ENCODE results near the gene POLG.

POLG gene

DNA sequence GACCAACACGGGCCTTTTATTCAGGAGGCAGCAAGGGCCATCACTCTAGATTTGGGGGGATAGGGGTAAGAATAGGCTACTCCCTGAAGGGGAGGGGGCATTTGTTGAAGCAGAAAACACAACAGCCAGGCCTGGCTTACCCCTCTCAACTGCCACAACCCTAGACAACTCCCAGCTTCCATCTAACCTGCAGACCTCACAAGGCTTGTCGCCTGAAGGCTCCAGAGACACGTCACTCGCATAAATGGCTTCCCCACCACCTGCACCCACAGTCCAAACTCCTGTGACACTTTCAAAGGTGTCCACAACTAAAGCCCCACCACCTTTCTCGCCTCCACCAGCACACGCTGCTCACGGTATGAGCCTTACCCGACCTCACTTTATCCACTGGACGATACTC is 14.9 kb downstream of the POLG start:
- Histone ChIP-seq H3K27ac (ENCODE audit: low read length) (no peak overlapping the region), H3K4me3 (ENCODE audit: low read length) (no peak overlapping the region), H3K4me1 (ENCODE audit: insufficient read depth, low read length) (no peaks in the 10 kb centered on the region), H3K9me3 (ENCODE audit: insufficient read depth, low read depth, low read length) (no peaks in the 10 kb centered on the region), H3K9ac (ENCODE audit: low read depth, low read length) (no peak overlapping the region), H3K36me3 (ENCODE audit: insufficient read depth, low read depth, low read length) (peaks cover 100% of the 10 kb centered on the region), H3K27me3 (ENCODE audit: insufficient read depth, low read length) (no peaks in the 10 kb centered on the region)

DNA sequence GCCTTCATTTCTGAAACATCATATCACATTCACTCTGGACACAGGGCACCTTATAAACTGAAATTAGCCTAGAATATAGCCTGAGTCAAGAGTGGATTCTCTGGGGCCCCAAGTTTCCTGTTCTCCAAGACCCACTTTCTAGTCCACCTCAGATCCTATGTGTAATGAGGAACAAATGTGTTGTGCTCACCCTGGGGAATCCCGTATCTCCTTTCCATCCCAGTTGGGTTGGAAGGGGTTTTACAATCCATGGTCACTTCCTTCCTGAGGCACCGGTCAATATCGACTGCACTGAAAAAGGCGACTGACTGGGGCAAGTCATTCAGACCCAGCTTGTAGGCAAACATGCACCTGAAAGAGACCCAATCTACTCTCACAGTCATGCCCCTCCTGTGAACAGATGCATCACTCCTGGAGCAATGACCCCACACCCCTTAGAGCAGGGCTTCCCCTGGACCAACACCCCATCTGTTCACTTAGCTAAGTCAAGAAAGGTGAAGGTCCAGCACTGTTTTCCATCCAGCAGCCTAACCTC is 17.4 kb downstream of the POLG start:
- Histone ChIP-seq H3K36me3 (ENCODE audit: insufficient read depth, low read depth, low read length) (peaks cover 99% of the 10 kb centered on the region), H3K4me1 (ENCODE audit: insufficient read depth, low read length) (no peaks in the 10 kb centered on the region)

DNA sequence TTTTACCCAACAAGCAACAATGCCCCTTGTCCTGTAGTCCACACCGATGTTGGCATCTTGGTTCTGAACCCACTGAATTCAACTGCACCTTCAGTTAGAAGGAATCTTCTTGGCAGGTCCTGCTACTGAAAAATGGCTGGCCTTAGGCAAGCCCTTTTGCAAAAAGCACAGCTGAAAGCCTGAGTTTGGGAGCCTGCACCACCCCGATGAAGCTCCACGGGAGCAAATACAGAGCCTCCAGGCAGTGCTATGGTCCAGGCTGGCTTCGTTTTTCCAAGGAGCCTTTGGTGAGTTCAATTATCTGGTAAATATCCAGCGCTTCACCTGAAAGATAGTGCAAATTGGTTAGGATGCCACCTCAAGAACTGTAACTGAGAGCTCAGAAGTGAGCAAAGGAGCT is 18.1 kb downstream of the POLG start:
- Histone ChIP-seq H3K27me3 (ENCODE audit: insufficient read depth, low read length) (no peaks in the 10 kb centered on the region), H3K27ac (ENCODE audit: low read length) (no peak overlapping the region), H3K9me3 (ENCODE audit: insufficient read depth, low read depth, low read length) (no peaks in the 10 kb centered on the region), H3K36me3 (ENCODE audit: insufficient read depth, low read depth, low read length) (peaks cover 99% of the 10 kb centered on the region), H3K4me1 (ENCODE audit: insufficient read depth, low read length) (no peaks in the 10 kb centered on the region), H3K4me3 (ENCODE audit: low read length) (no peak overlapping the region), H3K9ac (ENCODE audit: low read depth, low read length) (no peak overlapping the region)

More for the DNA sequence above, 17.4 kb downstream of the POLG start:
- H3K9me3 ChIP-seq (ENCODE audit: insufficient read depth, low read depth, low read length), result no peaks in the 10 kb centered on the region
- no peak overlapping the region for H3K27ac ChIP-seq (ENCODE audit: low read length)
- no peaks in the 10 kb centered on the region for H3K27me3 ChIP-seq (ENCODE audit: insufficient read depth, low read length)
- no peak overlapping the region for H3K9ac ChIP-seq (ENCODE audit: low read depth, low read length)
- no peak overlapping the region for H3K4me3 ChIP-seq (ENCODE audit: low read length)

DNA sequence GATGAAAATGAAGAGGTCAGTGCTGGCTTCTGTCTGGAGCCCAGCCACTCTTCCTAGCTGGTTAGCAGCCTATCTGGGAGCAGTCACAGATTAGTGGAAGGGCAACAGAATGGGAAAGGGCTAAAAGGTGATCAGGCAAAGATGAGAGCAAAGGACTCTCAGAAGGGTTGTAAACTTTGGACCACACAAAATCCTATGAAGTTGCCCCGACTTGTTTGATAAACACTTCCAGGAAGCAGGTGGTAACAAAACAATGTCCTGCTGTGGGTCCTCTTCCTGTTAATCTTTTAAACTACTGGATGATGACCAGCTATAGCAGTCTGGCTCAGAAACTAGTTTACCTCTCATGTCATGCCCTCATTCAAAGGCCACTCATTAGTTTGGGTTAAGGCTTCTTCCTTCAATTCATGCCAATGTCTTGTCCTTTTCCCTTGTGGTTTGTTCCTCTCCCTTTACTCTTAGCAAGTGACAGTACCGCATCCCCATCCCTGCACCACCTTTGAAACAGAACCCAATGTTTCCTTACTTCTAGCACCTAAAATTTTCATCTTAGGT is 19.2 kb downstream of the POLG start:
- H3K4me1 ChIP-seq (ENCODE audit: insufficient read depth, low read length), result no peaks in the 10 kb centered on the region
- H3K27me3 ChIP-seq (ENCODE audit: insufficient read depth, low read length), result no peaks in the 10 kb centered on the region
- no peak overlapping the region for H3K27ac ChIP-seq (ENCODE audit: low read length)
- H3K9ac ChIP-seq (ENCODE audit: low read depth, low read length), result no peak overlapping the region
- peaks cover 94% of the 10 kb centered on the region for H3K36me3 ChIP-seq (ENCODE audit: insufficient read depth, low read depth, low read length)
- no peaks in the 10 kb centered on the region for H3K9me3 ChIP-seq (ENCODE audit: insufficient read depth, low read depth, low read length)
- no peak overlapping the region for H3K4me3 ChIP-seq (ENCODE audit: low read length)

DNA sequence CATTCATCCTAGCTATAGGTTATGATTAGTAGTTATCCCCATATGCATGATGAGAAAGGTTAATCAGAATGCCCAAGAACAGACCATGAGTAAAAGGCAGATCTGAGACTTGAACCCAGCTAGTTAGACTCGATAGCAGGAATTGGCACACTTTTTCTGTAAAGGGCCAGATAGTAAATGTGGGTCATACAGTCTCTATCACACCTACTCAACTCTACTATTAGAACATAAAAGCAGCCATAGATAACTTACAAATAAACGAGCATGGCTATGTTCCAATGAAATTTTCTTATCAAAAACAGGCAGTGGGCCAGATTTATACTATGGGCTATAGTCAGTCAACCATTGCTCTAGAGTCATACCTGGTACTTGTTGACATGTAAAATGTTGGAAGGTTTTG is 24.6 kb downstream of the POLG start:
- Histone ChIP-seq H3K4me3 (ENCODE audit: low read length) (no peak overlapping the region), H3K9me3 (ENCODE audit: insufficient read depth, low read depth, low read length) (no peaks in the 10 kb centered on the region), H3K36me3 (ENCODE audit: insufficient read depth, low read depth, low read length) (peaks cover 94% of the 10 kb centered on the region), H3K27me3 (ENCODE audit: insufficient read depth, low read length) (no peaks in the 10 kb centered on the region), H3K4me1 (ENCODE audit: insufficient read depth, low read length) (no peaks in the 10 kb centered on the region), H3K9ac (ENCODE audit: low read depth, low read length) (no peak overlapping the region), H3K27ac (ENCODE audit: low read length) (no peak overlapping the region)

DNA sequence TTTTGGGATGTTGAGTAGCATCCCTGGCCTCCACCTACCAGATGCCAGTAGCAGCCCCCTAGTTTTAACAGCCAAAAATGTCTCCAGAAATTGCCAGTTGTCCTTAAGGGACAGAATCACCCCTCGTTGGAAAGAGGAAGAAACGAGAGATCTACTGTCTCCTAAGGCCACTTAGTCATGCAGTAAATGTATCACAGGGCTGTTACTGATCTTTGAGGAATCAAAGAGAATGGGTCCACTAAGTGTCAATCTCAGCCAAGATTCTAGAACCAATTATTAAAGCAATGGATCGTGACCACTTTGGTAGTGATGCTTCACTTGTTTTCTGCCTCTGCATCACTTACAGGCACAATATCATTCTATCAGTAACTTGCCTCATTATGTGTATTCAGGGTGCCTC is 26.4 kb downstream of the POLG start:
- no peaks in the 10 kb centered on the region for H3K9me3 ChIP-seq (ENCODE audit: insufficient read depth, low read depth, low read length)
- no peak overlapping the region for H3K4me3 ChIP-seq (ENCODE audit: low read length)
- peaks cover 93% of the 10 kb centered on the region for H3K36me3 ChIP-seq (ENCODE audit: insufficient read depth, low read depth, low read length)
- no peak overlapping the region for H3K27ac ChIP-seq (ENCODE audit: low read length)
- H3K4me1 ChIP-seq (ENCODE audit: insufficient read depth, low read length), result no peaks in the 10 kb centered on the region
- H3K27me3 ChIP-seq (ENCODE audit: insufficient read depth, low read length), result no peaks in the 10 kb centered on the region
- no peak overlapping the region for H3K9ac ChIP-seq (ENCODE audit: low read depth, low read length)

DNA sequence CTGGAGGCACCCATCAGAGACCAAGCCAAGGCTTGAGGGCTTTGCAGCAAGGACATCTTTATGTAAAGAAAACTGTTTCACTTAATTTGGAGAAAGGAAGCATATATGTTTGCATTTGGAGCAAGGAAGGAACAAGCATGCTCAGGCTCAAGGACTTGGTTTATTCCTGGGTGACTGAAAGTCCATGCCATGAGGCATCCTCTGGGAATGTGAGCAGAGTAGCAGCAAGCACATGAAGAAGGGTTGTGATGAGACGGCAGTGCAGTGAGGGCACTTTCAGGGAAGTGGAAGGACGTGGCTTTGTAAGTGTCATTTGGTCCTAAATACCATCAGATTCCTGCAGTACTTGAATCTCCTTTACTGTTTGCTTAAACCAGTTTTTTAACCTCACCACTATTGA is 26.8 kb downstream of the POLG start:
- Histone ChIP-seq H3K9me3 (ENCODE audit: insufficient read depth, low read depth, low read length) (no peaks in the 10 kb centered on the region), H3K9ac (ENCODE audit: low read depth, low read length) (no peak overlapping the region), H3K4me1 (ENCODE audit: insufficient read depth, low read length) (no peaks in the 10 kb centered on the region), H3K27ac (ENCODE audit: low read length) (no peak overlapping the region), H3K27me3 (ENCODE audit: insufficient read depth, low read length) (no peaks in the 10 kb centered on the region), H3K4me3 (ENCODE audit: low read length) (no peak overlapping the region), H3K36me3 (ENCODE audit: insufficient read depth, low read depth, low read length) (peaks cover 93% of the 10 kb centered on the region)

DNA sequence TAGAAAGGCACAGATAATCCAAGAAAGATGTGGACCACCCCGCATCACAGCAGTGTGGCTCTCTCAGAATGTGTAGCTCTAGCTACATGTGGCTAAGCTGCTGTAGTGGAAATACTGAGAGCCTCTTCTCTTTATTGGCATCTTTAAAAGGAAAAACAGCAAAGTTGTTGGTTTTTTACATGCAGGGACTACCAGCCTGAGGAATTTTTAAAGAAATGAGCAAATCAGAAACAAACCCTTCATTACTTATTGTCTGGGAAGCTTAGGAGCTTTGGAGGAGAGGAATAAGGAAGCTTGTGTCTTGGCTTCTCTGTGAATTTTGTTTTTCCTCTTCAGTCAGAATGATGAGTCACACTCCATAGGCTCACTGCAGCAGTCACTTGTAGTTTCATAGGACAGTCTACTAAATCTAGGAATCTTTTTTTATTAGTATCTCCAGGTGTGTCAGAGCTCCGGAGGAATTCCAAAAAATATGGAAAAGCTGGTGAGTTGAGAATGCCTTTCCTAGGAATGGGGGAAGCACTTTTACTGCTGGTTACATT is 27.5 kb downstream of the POLG start:
- H3K4me3 ChIP-seq (ENCODE audit: low read length), result no peak overlapping the region
- H3K9me3 ChIP-seq (ENCODE audit: insufficient read depth, low read depth, low read length), result no peaks in the 10 kb centered on the region
- no peak overlapping the region for H3K9ac ChIP-seq (ENCODE audit: low read depth, low read length)
- H3K36me3 ChIP-seq (ENCODE audit: insufficient read depth, low read depth, low read length), result peaks cover 90% of the 10 kb centered on the region
- H3K27me3 ChIP-seq (ENCODE audit: insufficient read depth, low read length), result no peaks in the 10 kb centered on the region
- no peak overlapping the region for H3K27ac ChIP-seq (ENCODE audit: low read length)
- no peaks in the 10 kb centered on the region for H3K4me1 ChIP-seq (ENCODE audit: insufficient read depth, low read length)

DNA sequence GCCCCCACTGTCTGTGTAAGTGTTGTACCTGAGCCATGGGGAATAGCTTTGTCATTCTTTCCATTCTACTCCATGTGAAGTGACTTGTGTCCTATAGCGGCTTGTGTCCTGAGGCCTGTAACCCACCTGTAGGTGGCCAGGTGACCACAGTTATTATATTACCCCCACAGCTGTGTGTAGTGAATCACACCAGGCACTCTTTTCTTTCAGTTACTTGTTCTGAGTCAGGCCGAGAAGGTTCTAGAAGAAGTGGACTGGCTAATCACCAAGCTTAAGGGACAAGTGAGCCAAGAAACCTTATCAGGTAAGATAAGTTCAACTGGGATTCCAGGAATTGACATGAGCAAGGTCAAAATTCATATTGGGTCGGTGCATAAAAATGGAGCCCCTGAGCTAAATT is 29.2 kb downstream of the POLG start:
- H3K36me3 ChIP-seq (ENCODE audit: insufficient read depth, low read depth, low read length), result peaks cover 95% of the 10 kb centered on the region
- no peak overlapping the region for H3K27ac ChIP-seq (ENCODE audit: low read length)
- no peaks in the 10 kb centered on the region for H3K9me3 ChIP-seq (ENCODE audit: insufficient read depth, low read depth, low read length)
- no peak overlapping the region for H3K9ac ChIP-seq (ENCODE audit: low read depth, low read length)
- H3K27me3 ChIP-seq (ENCODE audit: insufficient read depth, low read length), result no peaks in the 10 kb centered on the region
- no peak overlapping the region for H3K4me3 ChIP-seq (ENCODE audit: low read length)
- no peaks in the 10 kb centered on the region for H3K4me1 ChIP-seq (ENCODE audit: insufficient read depth, low read length)

DNA sequence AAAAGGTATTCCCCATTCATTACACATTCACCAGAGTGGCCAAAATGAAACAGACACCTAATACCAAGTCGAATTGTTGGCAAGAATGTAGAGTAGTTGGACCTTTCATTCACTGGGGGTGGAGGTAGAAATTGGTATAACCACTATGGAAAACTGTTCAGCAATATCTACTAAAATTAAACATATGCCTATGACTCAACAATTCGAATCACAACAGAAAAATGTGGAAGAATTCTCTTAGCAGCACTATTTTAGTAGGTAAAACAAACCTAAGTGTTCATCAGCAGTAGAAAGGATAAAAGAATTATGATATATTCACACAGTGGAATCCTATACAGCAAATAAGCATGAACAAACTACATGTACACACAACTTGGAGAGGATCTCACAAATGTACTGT is 30.6 kb downstream of the POLG start:
- no peak overlapping the region for H3K27ac ChIP-seq (ENCODE audit: low read length)
- H3K9ac ChIP-seq (ENCODE audit: low read depth, low read length), result no peak overlapping the region
- no peaks in the 10 kb centered on the region for H3K9me3 ChIP-seq (ENCODE audit: insufficient read depth, low read depth, low read length)
- H3K4me1 ChIP-seq (ENCODE audit: insufficient read depth, low read length), result no peaks in the 10 kb centered on the region
- H3K4me3 ChIP-seq (ENCODE audit: low read length), result no peak overlapping the region
- no peaks in the 10 kb centered on the region for H3K27me3 ChIP-seq (ENCODE audit: insufficient read depth, low read length)
- H3K36me3 ChIP-seq (ENCODE audit: insufficient read depth, low read depth, low read length), result peaks cover 95% of the 10 kb centered on the region

DNA sequence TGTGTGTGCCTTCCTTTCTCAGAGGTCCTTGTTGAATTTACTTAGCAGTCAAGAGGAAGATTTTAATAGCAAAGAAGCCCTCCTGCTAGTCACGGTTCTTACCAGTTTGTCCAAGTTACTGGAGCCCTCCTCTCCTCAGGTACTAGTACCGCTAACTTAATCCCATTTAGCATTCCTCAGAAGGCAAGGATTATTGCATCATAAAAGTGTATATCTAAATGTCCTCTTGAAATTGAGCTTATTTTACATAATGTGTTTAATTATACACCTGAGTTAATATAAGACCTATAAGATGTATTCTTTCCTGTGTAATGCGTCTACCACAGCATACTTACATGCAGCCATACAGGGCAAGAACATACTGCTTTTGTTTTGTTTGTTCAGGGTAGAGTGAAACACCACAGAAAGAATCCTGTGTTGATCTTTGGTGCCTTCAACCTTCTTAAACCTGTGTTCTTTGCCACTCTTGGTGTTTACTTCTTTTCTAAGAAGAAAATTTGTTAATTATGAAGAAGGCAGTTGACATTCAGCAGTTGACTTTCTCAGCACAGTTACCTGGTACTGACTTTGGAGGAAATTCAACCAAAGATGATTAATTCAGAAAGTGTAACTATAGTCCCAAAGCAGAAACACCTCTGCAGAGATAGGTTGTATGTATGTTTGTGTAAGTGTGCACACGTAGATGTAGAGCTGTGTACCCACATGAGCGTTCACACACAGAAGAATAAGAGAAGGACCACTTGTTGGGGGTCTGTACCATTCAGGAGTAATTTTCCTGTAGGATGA is 33.1 kb downstream of the POLG start:
- H3K27ac ChIP-seq (ENCODE audit: low read length), result no peak overlapping the region
- H3K4me3 ChIP-seq (ENCODE audit: low read length), result no peak overlapping the region
- no peaks in the 10 kb centered on the region for H3K9me3 ChIP-seq (ENCODE audit: insufficient read depth, low read depth, low read length)
- no peaks in the 10 kb centered on the region for H3K4me1 ChIP-seq (ENCODE audit: insufficient read depth, low read length)
- H3K9ac ChIP-seq (ENCODE audit: low read depth, low read length), result no peak overlapping the region
- no peaks in the 10 kb centered on the region for H3K27me3 ChIP-seq (ENCODE audit: insufficient read depth, low read length)
- H3K36me3 ChIP-seq (ENCODE audit: insufficient read depth, low read depth, low read length), result peaks cover 81% of the 10 kb centered on the region

DNA sequence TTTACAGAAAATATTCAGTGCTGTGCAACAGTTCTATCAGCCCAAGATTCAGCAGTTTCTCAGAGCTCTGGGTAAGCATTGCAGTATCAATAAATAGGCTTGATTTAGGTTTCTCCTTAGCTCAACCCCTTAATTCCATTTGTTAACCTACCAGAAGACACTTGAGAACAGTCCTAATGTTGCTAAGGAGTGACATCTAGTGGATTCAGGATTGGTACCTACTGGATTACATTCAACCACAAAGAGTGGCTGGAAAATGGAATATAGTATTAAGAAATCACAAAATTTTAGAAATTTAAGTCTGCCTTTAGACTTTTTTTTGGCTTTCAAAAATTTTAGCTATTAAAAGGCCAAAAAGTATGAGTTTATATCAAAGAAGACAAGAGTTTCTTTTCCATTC is 34.7 kb downstream of the POLG start:
- H3K4me3 ChIP-seq (ENCODE audit: low read length), result no peak overlapping the region
- no peaks in the 10 kb centered on the region for H3K4me1 ChIP-seq (ENCODE audit: insufficient read depth, low read length)
- H3K36me3 ChIP-seq (ENCODE audit: insufficient read depth, low read depth, low read length), result peaks cover 75% of the 10 kb centered on the region
- H3K27ac ChIP-seq (ENCODE audit: low read length), result no peak overlapping the region
- no peak overlapping the region for H3K9ac ChIP-seq (ENCODE audit: low read depth, low read length)
- H3K9me3 ChIP-seq (ENCODE audit: insufficient read depth, low read depth, low read length), result no peaks in the 10 kb centered on the region
- no peaks in the 10 kb centered on the region for H3K27me3 ChIP-seq (ENCODE audit: insufficient read depth, low read length)

Measured in iPS-20b (cell line).